HFFc6 (cell line): ENCODE data around the gene AHNAK. TPM values are rescaled to one million over a fixed set of nuclear protein-coding genes. Genes with fewer than 3 reads are reported as not detected.

Experiments used
- DNase-seq: peaks from one replicate; pipeline ENCODE4 v3.0.0-alpha.2; 2018
- H3K27ac Mint-ChIP-seq: 2 replicates; pipeline ENCODE4 v1.8.0; 2020; ENCODE audit warnings: mild to moderate bottlenecking, mixed read lengths
- H3K27me3 Mint-ChIP-seq: 2 replicates; pipeline ENCODE4 v1.8.0; 2021; ENCODE audit warnings: mild to moderate bottlenecking, moderate library complexity, mixed read lengths; ENCODE audit not compliant: insufficient read depth
- H3K36me3 Mint-ChIP-seq: 2 replicates; pipeline ENCODE4 v1.8.0; 2021; ENCODE audit warnings: low read depth, mixed read lengths
- H3K4me1 Mint-ChIP-seq: 2 replicates; pipeline ENCODE4 v1.8.0; 2020; ENCODE audit warnings: low read depth, mixed read lengths
- H3K4me3 Mint-ChIP-seq: 2 replicates; pipeline ENCODE4 v1.8.0; 2020; ENCODE audit warnings: mild to moderate bottlenecking, moderate library complexity, mixed read lengths
- H3K9me3 Mint-ChIP-seq: 2 replicates; pipeline ENCODE4 v1.8.0; 2020; ENCODE audit warnings: mild to moderate bottlenecking, mixed read lengths
- CTCF ChIP-seq: fragments of 200-600 bp; sonication (generic); IDR thresholded peaks from 2 replicates; pipeline ENCODE4 v1.5.0; 2021; ENCODE audit warnings: antibody characterized with exemption, mild to moderate bottlenecking
- total RNA-seq, 6 experiments: library from RNA; stranded (reverse); fragmentation: NEBNext Ultra II Directional; extraction: Animal tissue kit (Norgen Biotek cat#: 25700); gene quantifications; 2 replicates in 1 of 6; 3 replicates in 5 of 6; pipeline ENCODE4 v1.2.3, GENCODE V29; 2021

The AHNAK gene
- total RNA-seq, 6 experiments from 2014 or later, result 426 to 589 (median 452) TPM

- no peak for DNase-seq
- Mint-ChIP-seq H3K27ac (no peak overlapping the region), H3K4me1 (peaks cover 26% of the 10 kb centered on the region), H3K4me3 (no peak overlapping the region), H3K36me3 (peaks cover 27% of the 10 kb centered on the region; the same call in 1 of the 2 replicates), H3K27me3 (peaks cover 4% of the 10 kb centered on the region), H3K9me3 (no peaks in the 10 kb centered on the region)
- no peak for TF ChIP-seq CTCF
These were observed 32.6 kb upstream of the AHNAK start for GRCh38 chr11:62579252-62579651.

GRCh38 chr11:62578541-62578940 is 31.9 kb upstream of the AHNAK start:
- Mint-ChIP-seq H3K9me3 (no peaks in the 10 kb centered on the region), H3K4me3 (no peak overlapping the region), H3K27ac (no peak overlapping the region), H3K27me3 (peaks cover 4% of the 10 kb centered on the region), H3K4me1 (peaks cover 28% of the 10 kb centered on the region), H3K36me3 (peaks cover 28% of the 10 kb centered on the region)
- DNase-seq, result no peak
- no peak for TF ChIP-seq CTCF

GRCh38 chr11:62577046-62577714 is 30.6 kb upstream of the AHNAK start:
- Mint-ChIP-seq H3K27me3 (peaks cover 4% of the 10 kb centered on the region), H3K4me3 (no peak overlapping the region), H3K4me1 (peaks cover 36% of the 10 kb centered on the region), H3K36me3 (peaks cover 42% of the 10 kb centered on the region), H3K27ac (peak overlapping the region; percentile 15; the same call in 1 of the 2 replicates), H3K9me3 (no peaks in the 10 kb centered on the region)
- no peak for DNase-seq
- TF ChIP-seq CTCF, result no peak

- no peak for DNase-seq
- peak overlapping the region; percentile 96 for H3K27ac Mint-ChIP-seq
- H3K36me3 Mint-ChIP-seq, result peaks cover 46% of the 10 kb centered on the region
- TF ChIP-seq CTCF, result no peak
- peaks cover 4% of the 10 kb centered on the region for H3K27me3 Mint-ChIP-seq
- H3K4me3 Mint-ChIP-seq, result peak overlapping the region; percentile 98; the same call in 1 of the 2 replicates
- peaks cover 50% of the 10 kb centered on the region for H3K4me1 Mint-ChIP-seq
- H3K9me3 Mint-ChIP-seq, result no peaks in the 10 kb centered on the region
These were observed 29.2 kb upstream of the AHNAK start for GRCh38 chr11:62575837-62576236.

- Mint-ChIP-seq H3K9me3 (no peaks in the 10 kb centered on the region), H3K27me3 (peaks cover 4% of the 10 kb centered on the region), H3K27ac (peak overlapping the region; percentile 96), H3K4me3 (peak overlapping the region; percentile 98), H3K4me1 (peaks cover 56% of the 10 kb centered on the region), H3K36me3 (peaks cover 49% of the 10 kb centered on the region)
- no peak for DNase-seq
- TF ChIP-seq CTCF, result no peak
These were observed 28.6 kb upstream of the AHNAK start for GRCh38 chr11:62575156-62575555.
